HG02642 (cell line): ENCODE data around the gene MAP2K3.
"Not testable (repeated sequence)": the region's sequence is repeated elsewhere in the genome, so short reads cannot be mapped to it uniquely, and the experiment has no call there.

Experiments
- ATAC-seq: cut with Tn5 transposase; IDR thresholded peaks from one replicate; pipeline ENCODE4 v1.9.1; 2021; ENCODE audit warnings: mild to moderate bottlenecking; ENCODE audit not compliant: unreplicated experiment, poor library complexity

MAP2K3 gene

DNA sequence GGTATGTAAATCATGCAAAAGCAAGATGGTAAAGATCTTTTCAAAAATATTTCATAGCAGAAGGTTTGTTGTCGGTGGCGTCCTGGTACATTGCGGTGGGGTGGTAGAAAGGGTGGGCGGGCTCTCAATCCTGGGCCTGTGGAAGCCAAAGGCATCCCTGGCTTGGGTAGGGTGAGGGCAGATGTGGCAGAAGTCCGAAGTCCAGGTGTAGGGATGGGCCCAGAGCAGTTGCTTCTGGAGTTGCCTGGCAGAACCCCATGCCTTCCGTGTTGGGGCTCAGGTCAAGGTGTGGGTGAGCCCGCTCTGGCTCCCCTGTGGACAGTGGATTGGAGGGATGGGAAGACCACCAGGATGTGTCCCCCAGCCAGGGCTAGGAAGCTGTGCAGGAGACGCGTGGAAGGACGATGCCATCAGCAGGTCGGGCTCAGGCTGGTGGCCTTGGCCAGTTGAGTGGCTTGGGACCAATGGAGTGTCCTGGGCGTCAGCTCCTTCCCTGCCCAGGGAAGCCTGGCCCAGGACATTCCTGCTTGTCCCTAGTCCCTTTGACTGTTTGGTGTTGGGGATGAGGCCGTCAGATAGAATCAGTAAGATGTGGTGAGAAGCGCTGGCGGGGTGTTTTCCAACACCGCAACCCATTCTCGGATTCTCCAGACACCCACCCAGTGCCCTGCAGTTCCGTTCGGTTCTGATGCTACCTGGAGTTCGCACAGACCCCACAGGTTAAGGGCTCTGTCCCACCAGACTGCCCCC, 21.1 kb downstream of the MAP2K3 start:
- ATAC-seq: not testable (repeated sequence)

DNA sequence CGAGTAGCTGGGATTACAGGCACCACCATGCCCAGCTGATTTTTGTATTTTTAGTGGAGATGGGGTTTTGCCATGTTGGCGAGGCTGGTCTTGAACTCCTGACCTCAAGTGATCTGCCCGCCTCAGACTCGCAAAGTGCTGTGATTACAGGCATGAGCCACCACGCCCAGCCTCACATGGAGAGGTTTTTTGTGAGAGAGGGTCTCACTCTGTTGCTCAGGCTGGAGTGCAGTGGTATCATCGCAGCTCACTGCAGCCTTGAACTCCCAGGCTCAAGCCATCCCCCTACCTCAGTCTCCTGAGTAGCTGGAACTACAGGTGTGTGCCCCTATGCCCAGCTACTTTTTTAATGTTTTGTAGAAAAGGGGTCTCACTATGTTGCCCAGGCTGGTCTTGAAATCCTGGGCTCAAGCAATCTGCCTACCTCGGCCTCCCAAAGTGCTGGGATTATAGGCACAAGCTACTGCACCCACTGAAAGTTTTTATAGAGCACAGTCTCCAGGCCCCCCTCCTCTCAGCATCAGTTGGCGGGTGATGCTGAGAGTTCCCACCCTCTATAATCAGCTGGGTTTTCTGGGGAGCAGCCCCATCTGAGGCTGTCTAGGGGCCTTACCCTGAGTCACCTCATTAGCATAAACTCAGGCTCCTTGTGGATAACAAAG, 22.2 kb downstream of the MAP2K3 start:
- ATAC-seq: not testable (repeated sequence)

DNA sequence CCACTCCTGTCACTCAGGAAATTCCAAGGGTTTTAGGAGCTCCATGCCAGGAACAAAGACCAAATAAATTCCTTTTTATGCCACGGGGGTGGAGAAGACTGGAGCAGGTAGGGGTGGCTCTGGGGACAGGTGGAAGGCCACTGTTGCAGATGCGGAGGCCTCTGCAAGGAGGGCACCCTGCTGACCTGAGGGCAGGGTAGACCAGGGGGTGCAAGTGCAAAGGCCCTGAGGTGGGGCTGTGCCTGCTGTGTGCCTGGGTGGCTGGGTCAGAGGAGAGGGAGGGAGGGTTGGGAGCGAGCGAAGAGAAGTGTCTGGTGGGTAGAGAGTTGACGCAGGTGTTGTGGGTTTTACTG, 22.7 kb downstream of the MAP2K3 start:
- not testable (repeated sequence) for ATAC-seq

DNA sequence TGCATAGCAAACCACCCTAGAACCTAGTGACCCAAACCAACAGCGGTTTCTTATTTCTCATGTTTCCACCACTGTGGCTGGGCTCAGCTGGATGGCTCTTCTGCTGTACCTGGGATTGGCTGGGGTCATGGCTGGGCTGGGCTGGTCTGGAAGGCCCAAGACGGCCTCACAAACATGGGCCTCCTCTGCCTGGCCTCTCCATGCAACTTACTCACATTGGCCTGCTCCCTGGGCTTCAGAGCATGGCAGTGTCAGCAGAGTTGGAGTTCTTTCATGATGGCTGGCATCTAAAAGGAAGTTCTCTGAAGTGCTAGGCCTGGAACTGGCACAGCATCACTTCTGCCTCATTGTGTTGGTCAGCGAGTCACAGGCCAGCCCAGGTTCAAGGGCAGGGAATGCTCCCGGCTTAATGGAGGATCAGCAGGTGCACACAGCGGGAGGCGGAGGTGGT, 24.4 kb downstream of the MAP2K3 start:
- ATAC-seq: not testable (repeated sequence)

DNA sequence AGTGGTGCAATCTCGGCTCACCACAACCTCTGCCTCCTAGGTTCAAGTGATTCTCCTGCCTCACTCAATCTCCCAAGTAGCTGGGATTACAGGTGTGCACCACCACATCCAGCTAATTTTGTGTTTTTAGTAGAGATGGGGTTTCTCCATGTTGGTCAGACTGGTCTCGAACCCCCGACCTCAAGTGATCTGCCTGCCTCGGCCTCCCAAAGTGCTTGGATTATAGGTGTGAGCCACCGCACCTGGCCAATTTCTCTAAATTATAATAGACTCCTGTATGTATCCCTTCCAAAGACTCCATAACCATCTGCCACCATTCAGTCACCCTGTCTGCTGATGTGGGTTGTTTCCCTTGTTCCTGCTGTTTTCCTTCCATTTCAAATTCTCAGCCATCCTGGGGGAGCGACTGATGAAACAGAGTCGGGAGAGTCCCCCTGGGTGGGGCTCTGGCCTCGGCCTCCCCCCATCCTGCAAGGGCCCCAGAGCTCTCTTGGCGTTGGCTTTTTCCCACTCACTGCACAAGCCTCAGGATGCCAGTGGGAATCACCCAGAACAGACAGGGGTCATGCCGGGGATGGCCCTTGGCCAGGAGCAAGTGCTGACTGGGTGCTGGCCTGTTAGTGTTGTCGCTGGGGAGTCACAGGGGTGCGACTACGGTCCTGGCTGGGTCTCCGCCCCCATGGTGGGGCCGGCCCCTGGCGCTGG, 25.7 kb downstream of the MAP2K3 start:
- not testable (repeated sequence) for ATAC-seq

DNA sequence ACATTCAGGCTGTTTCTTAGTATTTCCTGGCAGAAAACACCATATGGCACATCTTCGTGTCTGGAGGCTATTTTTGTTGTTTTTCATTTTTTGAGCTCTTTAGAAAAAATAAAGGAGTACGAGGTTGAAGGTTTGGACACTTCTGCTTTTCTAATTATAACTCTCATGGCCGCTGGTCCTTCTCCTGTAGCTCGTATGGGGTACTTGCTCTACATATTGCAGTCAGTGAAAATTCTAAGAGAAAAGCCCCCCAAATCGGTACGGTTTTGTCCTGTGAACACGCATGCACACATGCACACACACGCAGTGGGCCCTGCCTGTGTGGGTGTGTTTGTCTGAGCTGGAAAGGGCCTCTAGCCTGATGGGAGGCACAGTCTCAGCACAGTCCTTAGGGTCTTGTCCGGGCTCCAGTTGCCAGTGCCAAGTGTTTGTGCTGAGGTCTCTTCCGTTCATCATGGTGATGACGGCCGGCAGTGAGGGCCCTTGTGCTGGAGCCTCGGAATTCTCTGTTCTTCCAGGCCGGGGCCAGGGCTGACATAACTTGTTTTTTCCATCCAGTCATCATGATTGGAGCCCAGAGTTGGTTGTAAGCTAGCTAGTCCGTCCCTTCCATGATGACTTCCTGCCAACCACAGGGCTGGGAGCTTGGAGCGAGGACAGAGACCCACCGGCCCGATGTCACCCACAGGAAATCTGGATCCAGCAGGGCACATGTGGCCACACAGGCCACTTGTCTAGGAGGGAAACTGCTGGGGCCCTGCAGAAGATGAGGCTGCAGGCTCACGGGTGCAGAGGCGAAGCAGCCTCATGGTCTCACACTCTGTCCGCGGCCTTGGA, 26.5 kb downstream of the MAP2K3 start:
- ATAC-seq: not testable (repeated sequence)

DNA sequence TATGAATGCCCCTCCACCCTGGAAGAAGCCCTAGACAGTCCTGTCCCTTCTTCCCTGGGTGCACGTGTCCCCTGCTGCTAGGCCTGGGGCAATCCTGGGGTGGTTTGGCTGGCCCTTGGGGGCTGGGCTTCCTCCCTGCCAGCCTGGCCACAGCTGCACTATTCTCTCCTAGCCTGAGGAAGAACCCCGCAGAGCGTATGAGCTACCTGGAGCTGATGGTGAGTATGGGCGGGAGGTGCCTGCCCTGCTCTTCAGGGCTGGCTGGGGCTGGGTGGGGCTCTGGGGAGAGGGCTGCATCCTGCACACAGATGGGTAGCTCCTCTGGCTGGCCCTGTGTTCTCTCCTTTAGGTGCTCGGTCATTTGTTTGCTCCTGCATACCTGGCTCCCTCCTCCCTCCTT, 28.8 kb downstream of the MAP2K3 start:
- no peak for ATAC-seq

DNA sequence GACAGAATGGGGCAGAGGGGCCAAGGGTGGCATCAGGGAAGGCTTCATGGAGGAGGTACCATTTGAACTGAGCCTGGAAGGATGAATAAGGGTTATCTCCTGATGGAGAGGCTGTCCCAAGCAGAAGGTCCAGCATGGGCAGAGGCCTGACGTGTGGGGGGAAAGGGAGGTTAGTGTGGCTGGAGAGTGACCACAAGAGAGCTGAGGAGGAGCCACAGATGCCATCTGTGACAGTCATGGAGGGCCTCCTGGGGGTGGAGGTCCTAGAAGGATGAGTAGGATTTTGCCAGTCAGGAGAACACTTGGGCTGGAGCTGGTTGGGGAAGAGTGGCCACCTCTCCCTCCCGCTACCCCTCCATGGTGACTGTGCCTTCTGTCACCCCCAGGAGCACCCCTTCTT, 29.2 kb downstream of the MAP2K3 start:
- ATAC-seq: not testable (repeated sequence)

DNA sequence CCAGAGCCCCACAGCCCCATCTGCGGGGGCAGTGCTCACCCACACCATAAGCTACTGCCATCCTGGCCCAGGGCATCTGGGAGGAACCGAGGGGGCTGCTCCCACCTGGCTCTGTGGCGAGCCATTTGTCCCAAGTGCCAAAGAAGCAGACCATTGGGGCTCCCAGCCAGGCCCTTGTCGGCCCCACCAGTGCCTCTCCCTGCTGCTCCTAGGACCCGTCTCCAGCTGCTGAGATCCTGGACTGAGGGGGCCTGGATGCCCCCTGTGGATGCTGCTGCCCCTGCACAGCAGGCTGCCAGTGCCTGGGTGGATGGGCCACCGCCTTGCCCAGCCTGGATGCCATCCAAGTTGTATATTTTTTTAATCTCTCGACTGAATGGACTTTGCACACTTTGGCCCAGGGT, 29.8 kb downstream of the MAP2K3 start:
- not testable (repeated sequence) for ATAC-seq

DNA sequence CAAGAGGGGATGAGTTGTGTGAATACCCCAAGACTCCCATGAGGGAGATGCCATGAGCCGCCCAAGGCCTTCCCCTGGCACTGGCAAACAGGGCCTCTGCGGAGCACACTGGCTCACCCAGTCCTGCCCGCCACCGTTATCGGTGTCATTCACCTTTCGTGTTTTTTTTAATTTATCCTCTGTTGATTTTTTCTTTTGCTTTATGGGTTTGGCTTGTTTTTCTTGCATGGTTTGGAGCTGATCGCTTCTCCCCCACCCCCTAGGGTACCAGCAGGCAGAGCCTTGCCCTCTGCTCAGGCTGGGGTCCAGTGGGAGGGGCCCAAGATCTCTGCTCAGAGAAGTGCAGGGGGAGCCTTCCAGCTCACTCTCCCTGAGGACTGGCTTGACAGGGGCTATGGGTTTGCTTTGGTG, 30.2 kb downstream of the MAP2K3 start:
- ATAC-seq: not testable (repeated sequence)

DNA sequence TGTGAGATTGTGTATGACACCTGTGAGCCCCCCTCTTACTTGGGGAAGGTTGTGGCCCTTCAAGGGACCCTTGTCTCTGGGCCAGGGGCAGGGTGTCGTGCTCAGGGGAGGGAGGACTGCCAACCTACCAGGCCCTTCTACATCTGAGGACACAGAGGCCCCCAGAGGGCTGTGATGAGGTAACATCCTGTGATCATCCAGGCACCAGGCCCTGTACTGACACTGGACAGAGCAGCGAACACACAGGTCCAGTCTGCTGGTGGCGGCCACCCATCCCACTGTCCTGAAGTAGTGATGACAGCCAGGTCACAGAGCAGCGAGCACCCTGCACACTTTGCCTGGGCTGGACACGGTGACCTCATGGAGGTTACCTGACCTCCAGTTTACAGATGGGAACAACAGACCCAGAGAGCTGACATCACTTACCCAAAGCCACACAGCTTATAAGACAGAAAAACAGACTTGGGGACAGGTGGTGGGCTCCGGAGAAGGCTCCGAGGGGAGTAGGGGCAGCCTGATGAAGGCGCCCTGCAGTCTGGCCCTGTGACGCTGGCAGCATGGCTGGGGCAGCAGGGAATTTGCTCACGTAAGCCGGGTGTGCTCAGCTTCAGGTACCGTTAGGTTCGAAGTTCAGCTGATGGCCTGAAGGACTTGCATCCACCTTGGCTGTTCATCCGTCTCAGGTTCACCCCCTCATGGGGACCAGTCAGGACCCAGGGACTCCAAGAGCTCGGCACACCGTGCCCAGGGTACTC, 30.9 kb downstream of the MAP2K3 start:
- not testable (repeated sequence) for ATAC-seq

DNA sequence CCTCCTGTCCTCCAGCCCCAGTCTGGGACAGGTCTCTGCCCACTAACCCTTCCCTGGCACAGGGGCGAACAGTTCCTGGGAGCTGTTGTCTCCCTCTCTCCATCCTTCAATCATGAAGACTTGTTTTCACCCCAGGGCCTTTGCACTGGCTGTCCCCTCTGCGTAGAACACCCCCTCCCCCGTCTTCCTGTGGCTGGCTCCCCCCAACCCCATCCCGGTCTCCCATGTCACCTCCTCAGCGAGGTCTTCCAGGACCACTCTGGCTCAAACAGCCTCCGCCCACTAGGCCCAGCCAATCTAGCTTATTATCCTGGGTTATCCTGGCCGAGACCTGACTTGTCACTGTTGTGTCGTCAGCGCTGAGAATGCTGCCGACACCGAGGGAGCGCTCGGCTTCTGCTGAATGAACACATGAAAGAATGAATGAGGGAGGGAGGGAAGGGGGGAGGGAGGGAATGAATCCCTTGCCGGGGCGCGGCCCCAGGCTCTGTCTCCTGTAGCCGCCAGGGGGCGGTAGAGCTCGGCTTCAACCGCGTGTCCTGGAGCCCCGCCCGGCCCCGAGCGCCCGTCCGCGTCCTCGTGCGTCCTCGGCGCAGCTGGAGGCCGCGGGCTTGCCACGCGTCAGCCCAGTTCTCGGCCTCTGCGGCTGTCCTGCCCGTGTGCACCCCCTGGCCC, 31.8 kb downstream of the MAP2K3 start:
- ATAC-seq: peak; percentile 59

DNA sequence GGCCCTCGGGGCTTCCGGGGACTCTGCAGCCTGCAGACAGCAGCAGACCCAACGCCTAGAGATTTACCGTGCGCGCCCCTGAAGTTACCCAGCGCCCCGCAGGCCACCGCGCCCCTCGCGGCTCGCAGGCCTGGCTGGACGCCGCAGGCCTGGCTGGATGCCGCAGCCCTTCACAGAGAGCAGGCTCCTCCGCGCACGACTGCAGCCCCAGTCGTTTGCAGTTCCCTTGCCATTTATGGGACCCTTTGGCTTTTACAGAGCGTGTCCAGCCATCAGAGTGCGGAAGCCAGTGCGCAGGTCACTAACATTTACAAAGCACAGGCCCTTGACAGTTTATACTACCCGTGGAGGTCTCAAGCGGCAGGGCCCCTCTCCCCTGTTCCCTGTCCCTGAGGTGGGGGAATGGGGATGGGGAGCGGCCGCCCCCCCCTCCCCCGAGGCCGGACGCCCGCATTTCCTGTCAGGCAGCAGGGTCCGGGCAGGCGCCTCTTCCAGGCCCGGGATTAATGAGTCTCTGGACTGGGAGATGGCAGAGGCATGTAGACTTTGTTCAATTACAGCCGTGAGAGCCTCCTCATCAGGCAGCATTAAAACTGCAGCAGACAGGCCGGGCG, 32.5 kb downstream of the MAP2K3 start:
- ATAC-seq: not testable (repeated sequence)

DNA sequence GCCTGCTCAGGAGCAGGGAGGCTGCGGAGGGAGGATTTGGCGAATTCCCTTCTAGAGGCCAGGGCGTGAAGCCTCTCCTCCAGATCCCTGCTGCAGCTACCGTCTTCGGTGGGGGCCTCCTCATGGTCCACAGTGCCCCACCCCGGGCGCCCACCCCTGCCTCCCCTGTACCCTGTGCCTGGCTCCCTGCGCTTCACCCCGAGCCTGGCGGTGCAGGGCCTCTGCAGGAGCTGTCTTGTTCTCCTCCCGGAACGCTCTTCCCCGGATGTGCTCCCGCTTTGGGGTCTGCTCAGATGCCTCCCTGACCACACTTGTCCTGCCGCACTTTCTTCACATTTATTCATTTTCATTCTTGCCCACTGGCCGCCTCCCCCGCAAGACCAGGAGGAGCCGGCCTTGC, 33.3 kb downstream of the MAP2K3 start:
- not testable (repeated sequence) for ATAC-seq

DNA sequence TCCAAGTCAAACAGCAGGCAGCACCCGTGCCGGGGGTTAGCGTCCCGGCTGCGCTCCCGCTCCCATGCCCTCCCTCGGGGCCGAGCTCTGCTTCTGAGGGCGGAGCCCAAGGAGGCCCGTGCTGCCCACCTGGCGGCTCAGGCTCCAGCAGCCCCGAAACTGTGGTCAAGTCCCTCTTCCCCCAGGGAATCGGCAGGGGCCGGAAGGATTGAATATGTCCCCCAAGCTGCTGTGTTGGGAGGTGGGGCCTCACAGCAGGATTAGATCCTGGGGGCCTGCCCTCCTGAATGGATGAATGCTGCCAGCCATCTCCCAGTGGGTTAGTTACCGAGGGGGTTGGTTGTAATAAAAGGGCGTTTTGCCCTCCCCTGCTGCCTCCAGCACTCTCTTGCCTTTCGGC, 33.9 kb downstream of the MAP2K3 start:
- no peak for ATAC-seq

DNA sequence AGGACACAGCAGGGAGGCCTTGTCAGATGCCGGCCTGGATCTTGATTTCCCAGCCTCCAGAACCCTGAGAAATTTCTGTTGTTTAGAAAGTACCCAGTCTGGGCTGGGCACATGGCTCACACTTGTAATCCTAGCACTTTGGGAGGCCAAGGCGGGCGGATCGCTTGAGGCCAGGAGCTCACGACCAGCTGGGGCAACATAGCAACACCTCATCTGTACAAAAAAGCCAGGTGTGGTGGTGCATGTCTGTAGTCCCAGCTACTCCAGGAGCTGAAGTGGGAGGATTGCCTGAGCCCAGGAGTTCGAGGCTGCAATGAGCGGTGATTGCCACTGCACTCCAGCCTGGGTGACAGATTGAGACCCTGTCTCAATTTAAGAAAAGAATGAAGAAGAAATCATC, 34.3 kb downstream of the MAP2K3 start:
- not testable (repeated sequence) for ATAC-seq

DNA sequence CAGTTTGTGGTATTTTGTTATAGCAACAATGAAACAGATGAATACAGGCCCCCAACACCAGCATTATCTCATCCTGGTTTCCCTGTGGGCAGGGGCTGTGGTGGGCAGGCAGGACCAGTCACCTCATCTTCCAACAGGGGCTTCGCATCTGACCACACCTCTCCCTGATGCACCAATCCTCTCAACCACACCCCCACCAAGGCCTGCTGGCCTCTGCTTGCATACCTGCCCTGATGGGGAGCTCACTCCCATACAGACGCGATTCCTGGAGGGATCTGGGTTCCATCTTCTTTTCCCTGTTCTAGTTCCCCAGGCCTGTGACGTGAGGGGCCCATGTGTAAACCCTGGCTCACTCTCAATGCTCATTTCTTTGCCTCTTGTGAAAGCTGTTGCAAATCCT, 34.7 kb downstream of the MAP2K3 start:
- ATAC-seq: not testable (repeated sequence)

DNA sequence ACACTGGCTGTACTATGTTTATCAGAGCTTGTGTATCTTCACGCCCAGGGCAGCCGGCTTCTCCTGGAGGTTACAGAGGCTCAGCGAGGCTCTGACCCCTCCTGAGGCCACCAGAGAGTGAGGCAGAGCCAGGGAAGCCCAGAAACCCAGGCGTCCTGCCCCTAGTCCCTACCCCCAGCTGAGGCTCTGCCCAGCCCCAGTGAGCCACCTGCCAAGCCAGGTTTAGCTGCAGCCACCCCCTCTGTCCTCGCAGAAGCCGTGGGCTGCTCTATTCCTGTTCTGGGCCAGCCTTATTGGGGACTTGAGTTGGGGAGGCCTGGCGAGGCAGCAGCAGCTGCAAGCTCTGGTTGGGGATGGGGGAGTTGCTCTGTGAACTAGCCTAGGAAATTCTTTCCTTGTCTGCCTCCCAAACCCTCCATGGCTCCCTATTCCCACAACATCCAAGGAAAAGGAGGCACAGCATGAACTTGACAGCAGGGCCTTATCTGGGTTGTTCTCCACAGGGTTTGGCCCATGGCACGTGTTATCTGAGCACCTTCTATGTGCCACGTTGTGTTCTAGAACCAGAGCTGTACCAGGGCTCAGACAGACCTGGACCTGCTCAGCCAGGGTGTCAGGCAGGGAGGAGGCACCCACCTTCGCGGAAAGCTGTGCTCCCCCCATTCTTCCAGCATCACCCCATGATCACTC, 35.3 kb downstream of the MAP2K3 start:
- ATAC-seq: not testable (repeated sequence)
